Astrocyte (in vitro differentiated cells and primary cell): ENCODE measurements around the gene TDG. TPM values are rescaled to one million over a fixed set of nuclear protein-coding genes. Genes with fewer than 3 reads are reported as not detected.
A peak's percentile ranks its signal among the peaks of the same experiment; 100 is the strongest.

ENCODE experiments used
- DNase-seq: peaks from one replicate; pipeline ENCODE4 v3.0.0-alpha.2; 2010; ENCODE audit warnings: low read depth
- FAIRE-seq: peaks from 2 replicates; lab custom pipeline; 2011; peaks lifted over from hg19 to GRCh38; lab: Jason Lieb, UNC
- H2AFZ ChIP-seq: 2 replicates; pipeline ENCODE4 v1.6.0; 2012; ENCODE audit warnings: low read depth, low read length, inconsistent platforms
- H3K27ac ChIP-seq: 2 replicates; pipeline ENCODE4 v1.5.1; 2011; ENCODE audit warnings: low read depth, low read length, inconsistent platforms
- H3K27me3 ChIP-seq: 2 replicates; pipeline ENCODE4 v1.6.0; 2011; ENCODE audit warnings: low read length, inconsistent platforms; ENCODE audit not compliant: insufficient read depth
- H3K36me3 ChIP-seq: 2 replicates; pipeline ENCODE4 v1.5.1; 2011; ENCODE audit warnings: low read length, inconsistent platforms; ENCODE audit not compliant: insufficient read depth
- H3K4me1 ChIP-seq: 2 replicates; pipeline ENCODE4 v1.5.1; 2011; ENCODE audit warnings: low read length, inconsistent platforms; ENCODE audit not compliant: insufficient read depth
- H3K4me2 ChIP-seq: 2 replicates; pipeline ENCODE4 v1.6.0; 2012; ENCODE audit warnings: low read length, inconsistent platforms
- H3K4me3 ChIP-seq: 2 replicates; pipeline ENCODE4 v1.5.1; 2011; ENCODE audit warnings: low read depth, mild to moderate bottlenecking, low read length, inconsistent platforms; ENCODE audit not compliant: insufficient read depth
- H3K79me2 ChIP-seq: 2 replicates; pipeline ENCODE4 v1.6.0; 2012; ENCODE audit warnings: mild to moderate bottlenecking, low read length, inconsistent platforms; ENCODE audit not compliant: insufficient read depth
- H3K9ac ChIP-seq: 2 replicates; pipeline ENCODE4 v1.6.0; 2012; ENCODE audit warnings: mild to moderate bottlenecking, low read length, inconsistent platforms
- H3K9me3 ChIP-seq: 2 replicates; pipeline ENCODE4 v1.5.1; 2012; ENCODE audit warnings: low read depth, mild to moderate bottlenecking, low read length, inconsistent platforms; ENCODE audit not compliant: insufficient read depth
- H4K20me1 ChIP-seq: 2 replicates; pipeline ENCODE4 v1.6.0; 2012; ENCODE audit warnings: low read length, inconsistent platforms; ENCODE audit not compliant: insufficient read depth
- H3K27ac Mint-ChIP-seq: one replicate; pipeline ENCODE4 v1.8.0; 2021; ENCODE audit warnings: mild to moderate bottlenecking, mixed read lengths; ENCODE audit not compliant: unreplicated experiment
- H3K27me3 Mint-ChIP-seq: one replicate; pipeline ENCODE4 v1.8.0; 2021; ENCODE audit warnings: low read depth, mixed read lengths; ENCODE audit not compliant: unreplicated experiment
- H3K36me3 Mint-ChIP-seq: one replicate; pipeline ENCODE4 v1.8.0; 2021; ENCODE audit warnings: low read depth, mixed read lengths; ENCODE audit not compliant: unreplicated experiment
- H3K4me1 Mint-ChIP-seq: one replicate; pipeline ENCODE4 v1.8.0; 2021; ENCODE audit warnings: low read depth, mixed read lengths; ENCODE audit not compliant: unreplicated experiment
- H3K4me3 Mint-ChIP-seq: one replicate; pipeline ENCODE4 v1.8.0; 2021; ENCODE audit warnings: mild to moderate bottlenecking, moderate library complexity, mixed read lengths; ENCODE audit not compliant: unreplicated experiment
- H3K9me3 Mint-ChIP-seq: one replicate; pipeline ENCODE4 v1.8.0; 2021; ENCODE audit warnings: mild to moderate bottlenecking, mixed read lengths; ENCODE audit not compliant: unreplicated experiment
- CTCF ChIP-seq: IDR thresholded peaks from 2 replicates; pipeline ENCODE4 v1.5.1; 2011; ENCODE audit warnings: low read depth, mild to moderate bottlenecking, inconsistent platforms, low read length, moderate library complexity; ENCODE audit not compliant: insufficient read depth
- EZH2 ChIP-seq: IDR thresholded peaks from 2 replicates; pipeline ENCODE4 v1.6.1; 2012; ENCODE audit warnings: mild to moderate bottlenecking, low read length, inconsistent platforms; ENCODE audit not compliant: insufficient read depth
- total RNA-seq: library from RNA; stranded (reverse); gene quantifications from 2 replicates; pipeline ENCODE4 v1.2.1, GENCODE V29; 2021

Gene TDG
- total RNA-seq, 1 donor from 2014 or later = 49.7 TPM

DNA sequence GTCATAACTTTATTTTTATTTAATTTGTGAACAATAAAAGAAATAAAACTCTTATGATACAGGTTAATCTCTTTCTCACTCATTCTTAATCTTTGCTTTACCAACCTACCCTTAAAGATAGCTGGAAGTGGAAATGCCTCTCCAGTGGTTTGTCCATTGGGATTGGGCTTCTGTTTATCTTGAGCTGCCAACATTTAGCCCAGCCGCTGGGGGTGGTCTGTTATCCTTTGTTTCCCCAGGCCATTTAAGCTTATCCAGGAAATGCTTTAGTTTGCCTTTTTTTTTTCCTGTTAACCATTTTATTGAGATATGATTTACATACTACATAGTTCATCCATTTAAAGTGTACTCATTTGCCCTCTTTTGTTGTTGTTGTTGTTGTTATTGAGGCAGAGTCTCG lies 8.2 kb downstream of the TDG start:
- Histone ChIP-seq H3K4me3 (no peak overlapping the region), H3K4me2 (no peak overlapping the region), H2AFZ (no peak overlapping the region), H3K79me2 (peaks cover 98% of the 10 kb centered on the region), H3K27me3 (no peaks in the 10 kb centered on the region), H3K4me1 (peaks cover 10% of the 10 kb centered on the region), H4K20me1 (peaks cover 93% of the 10 kb centered on the region), H3K9ac (no peak overlapping the region), H3K9me3 (no peaks in the 10 kb centered on the region), H3K27ac (no peak overlapping the region), H3K36me3 (peaks cover 13% of the 10 kb centered on the region)
- FAIRE-seq (no peak), DNase-seq (no peak)
- Mint-ChIP-seq H3K9me3 (no peaks in the 10 kb centered on the region), H3K27ac (peak overlapping the region; percentile 66), H3K4me3 (no peak overlapping the region), H3K36me3 (peaks cover 9% of the 10 kb centered on the region), H3K4me1 (peaks cover 5% of the 10 kb centered on the region), H3K27me3 (no peaks in the 10 kb centered on the region)
- TF ChIP-seq EZH2 (no peak), CTCF (no peak)

GRCh38 chr12:103975368-103975767 lies 9.7 kb downstream of the TDG start:
- H3K36me3 ChIP-seq = peaks cover 20% of the 10 kb centered on the region
- no peak overlapping the region for H3K9ac ChIP-seq
- H3K79me2 ChIP-seq = peaks cover 90% of the 10 kb centered on the region
- H3K4me1 Mint-ChIP-seq = no peaks in the 10 kb centered on the region
- peaks cover 86% of the 10 kb centered on the region for H4K20me1 ChIP-seq
- H3K27me3 Mint-ChIP-seq = no peaks in the 10 kb centered on the region
- peaks cover 9% of the 10 kb centered on the region for H3K36me3 Mint-ChIP-seq
- no peaks in the 10 kb centered on the region for H3K4me1 ChIP-seq
- H3K27me3 ChIP-seq = no peaks in the 10 kb centered on the region
- no peak for TF ChIP-seq CTCF
- TF ChIP-seq EZH2 = no peak
- FAIRE-seq (no peak), DNase-seq (no peak)
- H2AFZ ChIP-seq = no peak overlapping the region
- H3K27ac ChIP-seq = no peak overlapping the region
- H3K9me3 ChIP-seq = no peaks in the 10 kb centered on the region
- no peak overlapping the region for H3K27ac Mint-ChIP-seq
- no peak overlapping the region for H3K4me2 ChIP-seq
- no peak overlapping the region for H3K4me3 ChIP-seq
- no peaks in the 10 kb centered on the region for H3K9me3 Mint-ChIP-seq
- H3K4me3 Mint-ChIP-seq = no peak overlapping the region

- TF ChIP-seq CTCF = no peak
- no peak for TF ChIP-seq EZH2
- Histone ChIP-seq H3K27ac (no peak overlapping the region), H3K79me2 (peaks cover 67% of the 10 kb centered on the region), H3K4me1 (no peaks in the 10 kb centered on the region), H3K4me3 (no peak overlapping the region), H3K4me2 (no peak overlapping the region), H3K9ac (no peak overlapping the region), H3K9me3 (no peaks in the 10 kb centered on the region), H3K36me3 (peaks cover 40% of the 10 kb centered on the region), H4K20me1 (peaks cover 57% of the 10 kb centered on the region), H3K27me3 (no peaks in the 10 kb centered on the region), H2AFZ (no peak overlapping the region)
- DNase-seq = no peak
- H3K36me3 Mint-ChIP-seq = peaks cover 9% of the 10 kb centered on the region
- no peaks in the 10 kb centered on the region for H3K27me3 Mint-ChIP-seq
- no peaks in the 10 kb centered on the region for H3K4me1 Mint-ChIP-seq
- no peak for FAIRE-seq
- no peaks in the 10 kb centered on the region for H3K9me3 Mint-ChIP-seq
- H3K4me3 Mint-ChIP-seq = no peak overlapping the region
- peak overlapping the region; percentile 37 for H3K27ac Mint-ChIP-seq
These were observed 12.8 kb downstream of the TDG start for GRCh38 chr12:103978384-103978982.
